ENCODE results near the gene EPHB3. TPM values are rescaled to one million over a fixed set of nuclear protein-coding genes. Genes with fewer than 3 reads are reported as not detected.

Gene EPHB3
- total RNA-seq, 1 experiment from 2014 or later = 6.0 TPM

GRCh38 chr3:184560531-184560930 lies 1.1 kb upstream of the EPHB3 start:
- in situ Hi-C loops (cut with HindIII; ENCODE audit: low pct_unique_long_range_greater_than_20kb, low sequenced_read_pairs) (no loop called here), intact Hi-C loops (cut with micrococcal nuclease; ENCODE audit: unreplicated experiment) (no loop called here)
- CTCF ChIA-PET = interaction anchor here (0.6 to 1.8 kb wide), 11 partner anchors 154 to 542 kb away, joined by 3 to 10 read pairs (median 4); no protein-coding TSS in a partner anchor
- Histone ChIP-seq H3K27me3 (ENCODE audit: control insufficient read depth, insufficient read depth, low read length) (peaks cover 2% of the 10 kb centered on the region; the same call in 1 of the 2 replicates), H3K9me3 (ENCODE audit: control insufficient read depth, insufficient read depth, low read depth, low read length) (no peaks in the 10 kb centered on the region), H3K4me3 (ENCODE audit: low read depth in 2 of 2, low read length in 2 of 2) (peak overlapping the region in 1 of 2 experiments; percentile 60; a peak in 2 of 4 replicates), H3K27ac (ENCODE audit: low read length) (no peak overlapping the region), H3K36me3 (ENCODE audit: control insufficient read depth, insufficient read depth, low read length) (no peaks in the 10 kb centered on the region), H3K4me1 (ENCODE audit: control insufficient read depth, insufficient read depth, low read length) (peaks cover 12% of the 10 kb centered on the region)
- DNase-seq (ENCODE audit: low read depth, low spot score) (no peak), ATAC-seq (no peak)
- TF ChIP-seq TCF7L2 (IDR thresholded peaks at IDR 0.05; ENCODE audit: low read depth, low read length) = no peak
- TF ChIP-seq CTCF (IDR thresholded peaks at IDR 0.05) = no peak
- no peak for TF ChIP-seq POLR2AphosphoS5 (IDR thresholded peaks at IDR 0.05; ENCODE audit: low read depth, low read length)
- no peak for TF ChIP-seq REST (IDR thresholded peaks at IDR 0.05; ENCODE audit: insufficient read depth in 1 of 2, low read depth in 2 of 2, low read length in 1 of 2)
- no peak for TF ChIP-seq SIN3A (IDR thresholded peaks at IDR 0.05; ENCODE audit: borderline replicate concordance, insufficient read depth, low read depth, low read length)
- POLR2A ChIA-PET = interaction anchor here (0.6 to 1.3 kb wide), 3 partner anchors 175 to 218 kb away, joined by 4 to 10 read pairs (median 4); no protein-coding TSS in a partner anchor
- BruUV-seq (replicated peaks) = no TSS peak

- Histone ChIP-seq H3K4me1 (ENCODE audit: control insufficient read depth, insufficient read depth, low read length) (peaks cover 24% of the 10 kb centered on the region), H3K27me3 (ENCODE audit: control insufficient read depth, insufficient read depth, low read length) (peaks cover 2% of the 10 kb centered on the region; the same call in 1 of the 2 replicates), H3K9me3 (ENCODE audit: control insufficient read depth, insufficient read depth, low read depth, low read length) (no peaks in the 10 kb centered on the region), H3K4me3 (ENCODE audit: low read depth in 2 of 2, low read length in 2 of 2) (peak overlapping the region; percentile 55 to 60), H3K36me3 (ENCODE audit: control insufficient read depth, insufficient read depth, low read length) (no peaks in the 10 kb centered on the region), H3K27ac (ENCODE audit: low read length) (no peak overlapping the region)
- ChIA-PET POLR2A (interaction anchor here (0.8 to 1.3 kb wide), 2 partner anchors 106 to 216 kb away, joined by 3 to 4 read pairs; no protein-coding TSS in a partner anchor), CTCF (interaction anchor here (0.6 to 1.8 kb wide), 16 partner anchors 10 to 254 kb away, joined by 3 to 10 read pairs (median 4); no protein-coding TSS in a partner anchor)
- DNase-seq (ENCODE audit: low read depth, low spot score) = no peak
- BruUV-seq (replicated peaks) = no TSS peak
- peak; percentile 39 for ATAC-seq
- intact Hi-C loops (cut with micrococcal nuclease; ENCODE audit: unreplicated experiment) (loop anchor here (1.0 kb wide), 1 partner anchor 215 kb away; no protein-coding TSS in a partner anchor), in situ Hi-C loops (cut with HindIII; ENCODE audit: low pct_unique_long_range_greater_than_20kb, low sequenced_read_pairs) (no loop called here)
- TF ChIP-seq SIN3A (IDR thresholded peaks at IDR 0.05; ENCODE audit: borderline replicate concordance, insufficient read depth, low read depth, low read length) (no peak), TCF7L2 (IDR thresholded peaks at IDR 0.05; ENCODE audit: low read depth, low read length) (no peak)
Observed at GRCh38 chr3:184561913-184562877, 610 bp downstream of the EPHB3 start.

All from Panc1 (cell line).